HL-60/S4 treated with retinoic acid at 250 ng/mL for 4 days and 3 days (cell line): ENCODE data around the gene CNIH2.
"Not testable (repeated sequence)": the region's sequence is repeated elsewhere in the genome, so short reads cannot be mapped to it uniquely, and the experiment has no call there.

Source experiments
- in situ Hi-C: fragments of 300-500 bp; cut with MboI; formaldehyde crosslinking; loops from 2 replicates; pipeline ENCODE4 v1.7.0; 2022; ENCODE audit warnings: low sequenced_read_pairs

CNIH2 gene

DNA sequence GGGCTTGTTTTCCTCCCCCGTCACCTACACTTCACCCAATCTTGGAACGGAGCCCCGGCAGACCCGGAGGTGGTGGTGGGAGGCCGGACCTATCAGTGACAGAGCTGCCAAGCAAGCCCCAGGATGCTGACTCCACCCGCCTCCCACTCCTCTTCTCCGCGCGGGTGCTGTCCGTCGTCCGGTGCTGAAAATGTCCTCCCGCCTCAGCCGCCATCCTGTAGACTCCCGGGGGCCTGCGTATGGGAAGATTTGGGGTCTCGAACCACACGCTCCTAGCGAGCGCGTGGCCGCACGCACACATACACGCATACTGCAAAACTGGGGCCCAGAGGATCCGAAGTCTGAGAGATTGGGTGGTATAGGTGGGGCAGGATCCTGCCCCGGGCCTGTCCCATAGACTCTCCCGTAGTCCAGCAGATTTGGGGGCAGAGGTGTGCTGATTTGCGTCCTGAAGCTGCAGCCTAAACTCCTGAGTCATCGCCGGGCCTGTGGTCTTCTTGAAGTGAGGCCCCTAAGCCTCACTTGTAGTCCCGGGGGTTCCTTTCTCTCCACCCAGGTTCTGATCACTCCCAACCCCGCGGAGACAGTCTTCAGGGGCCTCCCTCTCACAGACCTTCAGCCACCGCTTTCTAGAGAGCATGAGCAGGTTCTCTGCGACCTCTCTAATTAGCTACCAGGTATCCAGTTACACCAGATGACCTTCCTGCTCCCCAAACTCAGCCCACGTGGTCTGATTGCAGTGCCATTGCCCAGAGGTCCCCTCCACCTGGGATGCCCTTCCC is 11.8 kb downstream of the CNIH2 start:
- in situ Hi-C loops, result no loop called here

DNA sequence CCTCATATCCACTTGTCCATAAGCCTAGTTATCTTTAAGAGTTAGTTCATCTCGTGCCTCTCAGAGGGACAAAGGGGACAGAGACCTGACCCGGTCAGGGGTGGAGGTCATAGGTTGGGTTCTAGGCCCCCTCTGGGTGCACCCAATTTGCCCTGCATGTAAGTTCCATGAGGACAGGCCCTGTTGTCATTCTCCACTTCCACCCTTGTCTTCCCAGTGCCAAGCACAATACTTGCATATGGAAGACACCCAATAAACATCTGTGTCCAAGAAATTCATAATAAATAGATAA is 12.3 kb downstream of the CNIH2 start:
- in situ Hi-C loops, result no loop called here

DNA sequence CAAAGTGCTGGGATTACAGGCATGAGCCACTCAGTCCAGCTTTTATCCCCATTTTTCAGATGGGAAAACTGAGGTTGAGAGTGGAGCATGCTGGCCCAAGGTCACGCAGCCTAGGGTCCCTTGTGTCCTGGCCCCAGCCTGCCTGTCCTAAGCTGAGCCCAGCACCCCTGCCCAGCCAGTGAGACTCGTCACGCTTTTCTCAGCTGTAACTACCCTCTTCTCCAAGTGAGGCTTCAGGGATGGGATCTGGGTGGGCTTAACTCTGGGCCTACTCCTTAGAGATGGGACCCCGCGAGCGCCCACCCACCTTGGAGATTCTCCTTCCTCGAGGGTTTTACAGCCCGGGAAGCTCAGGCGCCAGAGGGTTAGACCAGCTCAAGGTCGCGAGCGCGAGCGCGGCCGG is 13.3 kb downstream of the CNIH2 start:
- in situ Hi-C loops, result no loop called here

DNA sequence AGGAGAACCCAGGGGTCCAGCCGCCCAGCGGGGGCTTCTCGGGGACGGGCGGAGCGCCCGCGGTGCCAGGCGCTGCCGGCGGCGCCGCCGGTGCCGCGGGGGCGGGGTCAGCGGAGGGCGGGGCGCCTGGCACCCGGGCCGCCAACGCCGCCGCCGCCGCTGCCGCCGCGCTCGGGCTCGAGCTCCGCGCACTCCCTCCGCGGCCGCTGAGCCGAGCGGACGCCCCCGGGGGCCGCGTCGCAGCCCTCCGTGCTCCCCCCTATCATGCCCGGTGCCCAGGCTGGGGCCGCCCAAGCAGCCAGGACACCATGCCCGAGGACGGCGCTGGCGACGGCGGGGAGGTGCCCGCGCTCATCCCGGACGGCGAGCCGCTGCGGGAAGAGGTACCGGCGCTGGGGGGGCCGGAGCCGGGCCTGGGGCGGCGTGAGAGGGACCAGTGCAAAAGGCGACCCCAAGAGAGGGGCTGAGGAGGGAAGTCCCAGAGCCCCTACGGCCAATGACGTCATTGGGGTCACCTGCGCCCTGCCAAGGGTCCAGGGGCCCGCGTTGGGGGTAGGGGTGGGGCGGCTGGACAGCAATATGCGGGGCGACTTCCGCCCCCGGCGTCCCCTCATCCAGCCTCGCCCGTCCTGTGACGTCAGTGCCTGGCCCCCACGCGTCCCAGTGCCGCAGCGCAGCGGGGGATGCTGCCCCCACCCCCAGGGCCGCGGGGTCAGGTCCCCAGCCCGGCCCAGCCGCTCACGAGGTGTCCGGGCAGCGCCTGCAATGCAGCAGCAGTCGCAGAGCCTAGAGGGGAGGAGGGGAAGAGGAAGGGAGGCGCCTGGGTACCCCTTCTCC is 13.9 kb downstream of the CNIH2 start, which contains the start of gene TMEM151A:
TSS of gene TMEM151A (plus strand) at position 189 of the 837 bp plus-strand sequence. CDS start at position 309, 120 bp downstream.
- in situ Hi-C loops, result no loop called here

DNA sequence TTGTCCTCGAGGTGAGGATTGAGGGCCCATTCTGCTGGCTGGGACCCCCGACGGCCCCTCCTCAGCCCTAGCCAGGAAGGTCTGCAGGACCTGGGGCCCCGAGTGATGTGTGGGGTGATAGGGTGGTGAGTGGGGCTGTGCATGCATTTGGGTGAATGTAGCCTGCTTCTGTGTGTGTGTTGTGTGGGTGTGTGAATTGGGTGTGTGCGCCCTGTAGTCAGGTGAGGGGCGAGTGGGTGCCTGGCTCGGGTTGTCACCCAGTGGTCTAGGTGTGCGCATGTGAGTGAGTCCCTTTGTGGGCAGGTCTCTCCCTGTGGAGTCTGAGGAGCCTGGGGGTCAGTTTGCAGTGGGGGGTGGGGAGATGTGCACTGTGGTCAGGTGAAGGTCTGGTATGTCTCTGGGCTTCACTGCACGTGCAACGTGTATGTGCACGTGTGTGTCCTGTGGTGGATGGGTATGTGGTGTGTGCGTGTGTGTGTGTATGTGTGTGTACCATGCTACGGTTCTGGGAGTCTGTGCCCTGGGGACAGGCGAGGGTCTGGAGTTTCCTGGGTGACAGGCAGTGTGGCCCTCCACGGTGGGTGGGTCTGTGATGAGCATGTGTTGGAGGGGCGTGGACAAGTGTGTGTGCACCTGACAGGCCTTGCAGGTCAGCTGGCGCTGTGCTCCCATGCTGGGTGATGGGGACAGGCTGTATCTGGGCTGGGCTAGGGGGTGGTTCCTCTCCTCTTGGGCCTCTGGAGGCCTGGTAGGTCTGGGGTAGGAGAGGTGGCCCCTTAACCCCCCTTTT is 14.8 kb downstream of the CNIH2 start:
- in situ Hi-C loops, result no loop called here

DNA sequence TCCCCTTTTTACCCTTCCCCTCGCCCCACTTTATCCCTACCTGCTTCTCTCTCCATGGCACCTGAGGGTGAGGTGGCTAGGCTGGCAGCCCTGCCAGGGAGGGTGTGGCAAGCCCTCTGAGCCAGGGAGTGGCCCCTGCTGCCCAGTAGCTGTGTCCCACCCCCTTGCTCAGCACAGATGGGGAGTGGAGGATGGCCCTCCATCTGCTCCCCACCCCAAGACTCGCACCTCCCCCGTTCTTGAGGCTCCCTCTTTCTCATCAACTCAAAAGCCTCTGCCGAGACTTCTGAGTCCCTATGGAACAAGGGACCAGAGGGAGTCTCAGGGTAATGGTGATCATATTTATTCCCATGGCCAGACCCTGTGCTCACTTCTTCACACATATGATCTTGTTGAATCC is 15.4 kb downstream of the CNIH2 start:
- in situ Hi-C loops, result no loop called here

DNA sequence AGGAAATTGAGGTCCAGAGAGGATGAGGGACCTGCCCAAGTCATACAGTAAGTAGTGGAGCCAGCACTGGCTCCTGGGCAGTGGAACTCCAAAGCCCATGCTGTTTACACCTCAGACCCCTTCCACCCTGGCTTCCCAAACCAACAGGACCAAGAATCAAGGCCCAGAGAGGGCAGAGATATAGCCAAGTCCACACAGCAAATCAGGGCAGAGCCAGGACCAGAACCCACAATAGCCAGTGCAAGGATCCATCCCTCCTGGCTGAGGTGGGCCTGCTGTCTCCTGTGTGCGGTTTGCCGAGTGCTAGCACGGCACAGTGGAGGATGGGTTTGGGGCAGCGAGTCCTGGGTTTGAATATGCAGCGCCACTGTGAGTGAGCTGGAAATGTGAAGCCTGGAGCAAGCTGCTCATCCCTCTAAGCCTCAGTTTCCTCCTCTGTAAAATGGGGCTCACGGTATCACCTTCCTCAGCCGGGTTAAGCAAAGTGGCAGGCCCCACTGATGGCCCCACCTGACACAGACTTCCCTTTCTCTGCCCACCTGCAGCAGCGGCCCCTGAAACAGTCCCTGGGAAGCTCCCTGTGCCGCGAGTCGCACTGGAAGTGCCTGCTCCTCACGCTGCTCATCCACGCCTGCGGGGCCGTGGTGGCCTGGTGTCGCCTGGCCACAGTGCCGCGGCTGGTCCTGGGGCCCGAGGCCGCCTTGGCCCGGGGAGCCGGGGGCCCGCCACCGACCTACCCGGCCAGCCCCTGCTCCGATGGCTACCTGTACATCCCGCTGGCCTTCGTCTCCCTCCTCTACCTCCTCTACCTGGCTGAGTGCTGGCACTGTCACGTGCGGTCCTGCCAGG is 16.0 kb downstream of the CNIH2 start:
- in situ Hi-C loops, result no loop called here

DNA sequence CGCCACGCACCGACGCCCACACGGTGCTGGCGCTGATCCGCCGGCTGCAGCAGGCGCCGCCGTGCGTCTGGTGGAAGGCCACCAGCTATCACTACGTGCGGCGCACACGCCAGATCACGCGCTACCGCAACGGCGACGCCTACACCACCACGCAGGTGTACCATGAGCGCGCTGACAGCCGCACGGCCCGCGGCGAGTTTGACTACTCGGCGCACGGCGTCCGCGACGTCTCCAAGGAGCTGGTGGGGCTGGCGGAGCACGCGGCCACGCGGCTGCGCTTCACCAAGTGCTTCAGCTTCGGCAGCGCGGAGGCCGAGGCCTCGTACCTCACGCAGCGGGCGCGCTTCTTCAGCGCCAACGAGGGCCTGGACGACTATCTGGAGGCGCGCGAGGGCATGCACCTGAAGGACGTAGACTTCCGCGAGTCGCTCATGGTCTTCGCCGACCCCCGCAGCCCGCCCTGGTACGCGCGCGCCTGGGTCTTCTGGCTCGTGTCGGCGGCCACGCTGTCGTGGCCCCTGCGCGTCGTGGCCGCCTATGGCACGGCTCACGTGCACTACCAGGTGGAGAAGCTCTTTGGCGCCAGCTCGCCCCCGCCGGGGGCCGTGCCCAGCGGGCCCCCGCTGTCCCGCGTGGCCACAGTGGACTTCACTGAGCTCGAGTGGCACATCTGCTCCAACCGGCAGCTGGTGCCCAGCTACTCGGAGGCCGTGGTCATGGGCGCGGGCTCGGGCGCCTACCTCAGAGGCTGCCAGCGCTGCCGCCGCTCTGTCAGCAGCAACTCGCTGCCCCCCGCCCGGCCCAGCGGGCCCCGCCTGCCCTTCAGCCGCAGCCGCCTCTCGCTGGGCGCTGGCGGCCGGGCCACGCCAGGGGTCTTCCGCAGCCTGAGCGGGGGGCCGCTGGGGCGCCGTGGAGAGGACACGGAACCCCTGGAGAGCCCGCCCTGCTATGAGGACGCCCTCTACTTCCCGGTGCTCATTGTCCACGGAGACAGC is 16.9 kb downstream of the CNIH2 start:
- in situ Hi-C loops, result no loop called here

DNA sequence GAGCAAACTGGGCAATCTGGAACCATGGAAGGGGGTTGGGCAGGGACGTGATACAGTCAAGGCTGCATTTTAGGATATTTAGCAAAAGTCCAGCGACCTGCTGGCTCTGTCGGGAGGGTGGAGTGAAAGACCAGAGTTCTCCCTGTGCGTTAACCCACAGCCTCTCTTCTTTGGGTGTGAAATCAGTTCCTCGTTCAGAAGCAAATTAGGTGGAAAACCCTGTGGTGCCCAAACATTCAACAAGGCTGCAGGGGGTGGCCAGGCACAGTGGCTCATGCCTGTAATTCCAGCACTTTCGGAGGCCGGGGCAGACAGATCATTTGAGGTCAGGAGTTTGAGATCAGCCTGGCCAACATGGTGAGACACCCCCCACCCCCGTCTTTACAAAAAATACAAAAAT is 19.6 kb downstream of the CNIH2 start:
- in situ Hi-C loops, result no loop called here

DNA sequence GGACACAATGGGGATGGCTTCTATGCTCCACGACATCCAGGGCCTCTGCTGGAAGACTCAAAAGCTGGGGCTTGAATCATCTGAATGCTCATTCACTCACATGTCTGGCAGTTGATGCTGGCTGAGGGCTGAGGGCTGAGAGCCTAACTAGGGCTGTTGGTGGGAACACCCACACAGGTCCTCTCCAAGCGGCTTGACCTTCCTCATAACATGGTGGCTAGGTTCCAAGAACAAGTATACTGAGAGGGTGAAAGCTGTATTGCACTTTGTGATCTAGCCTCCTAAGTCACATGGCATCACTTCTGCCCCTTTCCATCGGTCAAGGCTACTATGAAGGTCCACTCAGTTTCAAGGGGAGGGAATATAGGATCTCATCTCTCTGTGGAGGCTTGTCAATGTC is 21.2 kb downstream of the CNIH2 start:
- in situ Hi-C loops, result no loop called here

DNA sequence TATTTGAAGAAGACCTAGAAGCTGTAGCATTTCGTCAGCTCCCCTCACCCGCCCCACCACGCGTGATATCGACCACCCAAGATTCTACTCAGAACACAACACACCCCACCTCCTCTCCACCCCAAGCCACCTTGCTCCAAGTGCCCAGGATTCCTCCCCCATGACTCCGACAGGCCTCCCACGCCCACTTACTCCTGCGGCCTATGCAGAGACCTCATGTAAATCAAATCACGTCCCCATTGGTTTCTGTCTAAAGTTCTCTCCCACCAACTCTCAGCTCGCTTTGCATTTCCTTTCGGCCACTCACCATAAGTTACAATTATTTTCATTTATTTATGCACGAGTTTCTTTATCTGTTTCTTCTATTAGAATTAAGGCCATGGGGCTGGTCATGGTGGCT is 24.7 kb downstream of the CNIH2 start:
- in situ Hi-C loops, result no loop called here

DNA sequence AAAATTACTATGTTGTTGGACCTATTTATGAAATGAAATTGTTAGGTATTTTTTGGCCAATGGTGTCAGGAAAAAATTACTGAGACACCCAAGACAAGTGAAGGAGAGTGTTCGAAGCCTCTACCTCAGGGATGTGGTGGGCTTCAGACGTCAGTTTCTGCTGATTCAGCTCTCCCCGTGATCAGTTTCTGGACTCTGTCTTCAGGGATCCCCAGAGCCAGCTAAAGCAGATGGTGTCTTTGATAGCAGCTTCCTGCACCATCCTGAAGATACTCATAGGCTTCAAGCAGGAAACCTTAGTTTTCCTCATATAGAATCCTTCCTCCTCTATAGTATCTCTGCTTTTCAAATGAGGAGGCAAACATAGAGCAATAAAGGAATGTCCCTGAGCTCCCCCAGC is 31.5 kb downstream of the CNIH2 start:
- in situ Hi-C loops, result no loop called here

DNA sequence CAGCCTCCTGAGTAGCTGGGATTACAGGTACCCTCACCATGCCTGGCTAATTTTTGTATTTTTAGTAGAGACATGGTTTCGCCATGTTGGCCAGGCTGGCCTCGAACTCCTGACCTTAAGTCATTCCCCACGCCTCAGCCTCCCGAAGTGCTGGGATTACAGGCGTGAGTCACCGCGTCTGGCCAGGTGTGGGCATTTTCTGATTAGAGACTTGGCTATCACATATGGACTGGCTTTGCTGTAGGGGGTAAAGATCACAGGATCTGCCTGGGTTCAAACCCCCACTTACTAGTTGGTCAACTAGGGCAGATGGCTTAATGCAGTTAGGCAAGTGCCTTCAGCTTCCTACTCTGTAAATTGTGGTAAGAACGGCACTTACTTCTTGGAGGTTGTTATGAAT is 32.3 kb downstream of the CNIH2 start:
- in situ Hi-C loops, result no loop called here

DNA sequence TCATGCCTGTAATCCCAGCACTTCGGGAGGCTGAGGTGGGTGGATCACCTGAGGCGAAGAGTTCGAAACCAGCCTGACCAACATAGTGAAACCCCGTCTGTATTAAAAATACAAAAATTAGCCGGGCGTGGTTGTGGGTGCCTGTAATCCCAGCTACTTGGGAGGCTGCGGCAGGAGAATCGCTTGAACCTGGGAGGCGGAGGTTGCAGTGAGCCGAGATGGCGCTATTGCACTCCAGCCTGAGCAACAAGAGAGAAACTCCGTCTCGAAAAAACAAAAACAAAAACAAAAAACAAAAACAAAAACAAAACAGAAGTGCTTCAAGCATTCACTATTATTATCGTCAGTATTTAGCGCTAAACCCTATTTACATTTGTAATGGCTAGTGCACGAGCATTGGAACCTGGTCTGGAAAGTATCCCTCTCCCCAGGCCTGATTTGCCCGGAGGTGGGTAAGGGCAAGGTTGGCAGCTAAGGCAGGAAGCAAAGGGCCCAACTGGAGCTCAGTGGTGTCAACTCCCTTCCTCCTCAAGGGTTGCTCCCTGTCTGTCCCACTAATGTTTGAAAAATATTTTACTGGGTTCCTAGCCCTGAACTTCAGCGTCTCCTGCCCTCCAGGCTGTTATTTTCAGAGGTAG is 32.9 kb downstream of the CNIH2 start:
- in situ Hi-C loops, result not testable (repeated sequence)

DNA sequence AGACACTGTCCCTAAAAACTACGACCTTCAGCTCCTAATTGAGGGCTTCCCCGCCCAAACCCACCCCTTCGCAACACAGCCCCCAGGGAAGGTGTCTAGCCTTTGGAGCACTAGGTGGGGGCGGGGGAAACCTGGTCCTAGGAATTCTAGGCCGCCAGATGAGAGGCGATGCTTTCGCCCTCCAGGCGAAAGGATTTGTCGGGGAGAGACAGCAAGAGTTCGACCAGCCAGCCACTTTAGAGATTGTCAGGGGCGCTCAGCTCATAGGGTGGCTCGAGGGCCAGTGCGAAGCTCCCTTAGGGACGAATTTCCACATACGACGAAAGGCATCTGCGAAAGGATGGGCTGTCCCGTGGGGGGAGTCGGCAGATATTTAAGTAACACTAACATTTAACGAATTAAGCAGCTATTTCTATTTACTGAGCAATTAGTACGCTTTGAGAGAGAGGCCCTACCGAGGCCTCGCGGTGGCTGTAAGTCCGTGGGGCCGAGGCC is 33.5 kb downstream of the CNIH2 start:
- in situ Hi-C loops, result no loop called here

DNA sequence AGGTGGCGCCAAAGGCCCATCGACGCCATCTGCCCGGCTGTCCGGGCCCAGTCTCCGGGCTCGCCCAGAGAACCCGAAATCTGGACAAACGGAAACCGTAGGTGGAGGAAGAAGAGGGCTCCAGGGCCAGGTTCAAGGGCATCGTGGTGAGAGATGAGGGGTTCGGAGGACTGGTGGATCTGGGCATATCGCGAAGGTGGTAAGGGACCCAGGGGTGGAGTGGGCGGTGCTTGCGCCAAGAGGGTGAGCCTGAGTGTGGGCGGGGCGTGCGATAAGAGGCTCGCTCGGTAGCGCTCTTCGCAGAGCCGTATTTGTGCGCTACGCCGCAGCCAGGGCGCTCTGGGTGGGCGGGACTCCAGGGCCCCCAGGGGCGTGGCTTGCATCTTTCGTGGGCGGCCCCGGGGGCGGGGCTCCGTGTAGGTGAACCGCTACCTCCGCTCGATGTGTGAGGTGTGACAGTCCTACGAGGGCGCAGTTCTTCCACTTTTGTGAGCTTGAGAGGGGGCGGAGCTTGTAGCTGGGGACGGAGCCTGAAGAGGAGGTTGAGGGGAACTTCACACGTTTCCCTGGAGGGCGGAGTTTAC is 34.1 kb downstream of the CNIH2 start:
- in situ Hi-C loops, result no loop called here

DNA sequence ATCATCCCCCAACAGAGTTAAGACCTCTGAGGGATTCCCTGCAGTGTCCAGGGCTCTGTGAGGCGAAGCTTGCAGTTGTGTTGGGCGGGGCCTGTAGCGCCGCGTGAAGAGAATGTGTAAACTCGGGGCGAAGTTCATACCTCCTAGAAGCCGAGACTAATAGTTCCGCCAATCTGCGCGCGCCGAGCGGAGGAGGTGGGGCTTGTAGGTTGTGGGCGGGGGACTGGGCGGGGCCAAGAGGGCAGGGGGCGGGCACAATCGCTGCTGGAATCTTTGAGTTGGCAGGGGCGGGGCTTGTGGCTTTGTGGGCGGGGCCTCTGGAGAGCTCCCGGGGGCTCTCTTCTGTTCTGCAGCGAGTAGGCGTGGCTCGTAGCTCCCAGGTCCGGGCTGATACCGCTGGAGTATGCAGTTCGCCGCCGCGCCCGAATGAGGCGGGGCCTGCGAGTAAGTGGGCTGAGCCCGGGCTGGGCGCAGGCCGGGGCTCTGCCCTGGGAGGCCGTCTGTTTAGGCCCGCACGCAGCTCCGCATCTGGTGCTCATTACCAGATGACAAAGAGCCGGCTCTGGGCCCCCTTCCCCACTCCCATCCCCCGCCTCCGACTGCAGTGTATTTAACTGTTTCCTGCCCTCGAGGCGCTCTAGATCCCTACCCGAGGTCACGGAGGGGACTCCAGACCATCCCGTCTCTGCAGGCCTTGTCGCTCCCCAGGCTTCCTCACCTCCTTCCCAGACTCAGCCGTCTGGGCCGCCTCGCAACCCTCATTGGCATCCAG is 34.8 kb downstream of the CNIH2 start:
- in situ Hi-C loops, result no loop called here
